ENCODE data around the gene TESK2. TPM values are rescaled to one million over a fixed set of nuclear protein-coding genes. Genes with fewer than 3 reads are reported as not detected.
"Not testable (repeated sequence)": the region's sequence is repeated elsewhere in the genome, so short reads cannot be mapped to it uniquely, and the experiment has no call there.

Gene TESK2
- total RNA-seq, 1 experiment from 2014 or later: 0.71 TPM

- not testable (repeated sequence) for DNase-seq (ENCODE audit: low read depth)
These were observed 16.8 kb downstream of the TESK2 start for GRCh38 chr1:45474194-45474593.

- no peak for DNase-seq (ENCODE audit: low read depth)
These were observed 17.7 kb downstream of the TESK2 start for GRCh38 chr1:45473302-45473701.

- no peak for DNase-seq (ENCODE audit: low read depth)
These were observed 20.6 kb downstream of the TESK2 start for GRCh38 chr1:45470306-45470798.

- DNase-seq (ENCODE audit: low read depth): not testable (repeated sequence)
These were observed 23.6 kb downstream of the TESK2 start for GRCh38 chr1:45467353-45467752.

GRCh38 chr1:45465277-45465676, 25.7 kb downstream of the TESK2 start:
- DNase-seq (ENCODE audit: low read depth): no peak

GRCh38 chr1:45458894-45459293, 32.1 kb downstream of the TESK2 start:
- no peak for DNase-seq (ENCODE audit: low read depth)

- no peak for DNase-seq (ENCODE audit: low read depth)
These were observed 34.4 kb downstream of the TESK2 start for GRCh38 chr1:45456531-45456930.

- no peak for DNase-seq (ENCODE audit: low read depth)
These were observed 35.8 kb downstream of the TESK2 start for GRCh38 chr1:45455162-45455561.

GRCh38 chr1:45454464-45454863, 36.5 kb downstream of the TESK2 start:
- DNase-seq (ENCODE audit: low read depth): no peak

GRCh38 chr1:45452503-45452902, 38.5 kb downstream of the TESK2 start:
- DNase-seq (ENCODE audit: low read depth): no peak

GRCh38 chr1:45448357-45448756, 42.6 kb downstream of the TESK2 start:
- no peak for DNase-seq (ENCODE audit: low read depth)

GRCh38 chr1:45446950-45447672, 43.9 kb downstream of the TESK2 start:
- no peak for DNase-seq (ENCODE audit: low read depth)

- DNase-seq (ENCODE audit: low read depth): no peak
These were observed 44.4 kb downstream of the TESK2 start for GRCh38 chr1:45446530-45446929.

GRCh38 chr1:45444609-45445131, 46.3 kb downstream of the TESK2 start:
- no peak for DNase-seq (ENCODE audit: low read depth)

GRCh38 chr1:45443580-45444446, 47.1 kb downstream of the TESK2 start:
- DNase-seq (ENCODE audit: low read depth): no peak

- DNase-seq (ENCODE audit: low read depth): peak; percentile 68
These were observed 48.7 kb downstream of the TESK2 start for GRCh38 chr1:45442272-45442671.

- no peak for DNase-seq (ENCODE audit: low read depth)
These were observed 53.6 kb downstream of the TESK2 start for GRCh38 chr1:45437323-45437722.

- DNase-seq (ENCODE audit: low read depth): no peak
These were observed 60.5 kb downstream of the TESK2 start for GRCh38 chr1:45430490-45430889.

GRCh38 chr1:45429561-45430159, 61.3 kb downstream of the TESK2 start:
- DNase-seq (ENCODE audit: low read depth): no peak

- DNase-seq (ENCODE audit: low read depth): no peak
These were observed 66.9 kb downstream of the TESK2 start for GRCh38 chr1:45423906-45424678.

- DNase-seq (ENCODE audit: low read depth): no peak
These were observed 69.0 kb downstream of the TESK2 start for GRCh38 chr1:45421935-45422334.
